NB4 (cell line): ENCODE data around the gene APEH.

ENCODE experiments used
- POLR2A ChIP-seq: IDR thresholded peaks from 2 replicates; pipeline ENCODE4 v1.6.1; 2011; ENCODE audit warnings: mild to moderate bottlenecking; ENCODE audit not compliant: insufficient read length; ENCODE audit errors: extremely low read depth
- TF ChIP-seq, protein P1 (sequence below): IDR thresholded peaks from 2 replicates; pipeline ENCODE4 v1.6.1; 2011; ENCODE audit warnings: low read depth, low read length
- TF ChIP-seq, protein P2 (sequence below): IDR thresholded peaks from one replicate; pipeline ENCODE4 v1.5.1; 2012; ENCODE audit warnings: low read depth, low read length

DNA sequence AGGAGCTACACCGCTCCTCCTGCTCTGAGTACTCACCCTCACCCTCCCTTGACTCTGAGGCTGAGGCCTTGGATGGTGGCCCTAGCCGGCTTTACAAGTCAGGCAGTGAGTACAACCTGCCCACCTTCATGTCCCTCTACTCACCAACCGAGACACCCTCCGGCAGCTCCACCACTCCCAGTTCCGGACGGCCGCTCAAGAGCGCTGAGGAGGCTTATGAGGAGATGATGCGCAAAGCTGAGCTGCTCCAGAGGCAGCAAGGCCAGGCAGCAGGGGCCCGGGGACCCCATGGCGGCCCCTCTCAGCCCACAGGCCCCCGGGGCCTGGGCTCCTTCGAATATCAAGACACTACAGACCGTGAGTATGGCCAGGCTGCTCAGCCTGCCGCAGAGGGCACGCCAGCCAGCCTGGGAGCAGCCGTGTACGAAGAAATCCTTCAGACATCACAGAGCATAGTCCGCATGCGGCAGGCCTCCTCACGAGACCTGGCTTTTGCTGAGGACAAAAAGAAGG is 21.2 kb upstream of the APEH start:
- TF ChIP-seq, protein P1, sequence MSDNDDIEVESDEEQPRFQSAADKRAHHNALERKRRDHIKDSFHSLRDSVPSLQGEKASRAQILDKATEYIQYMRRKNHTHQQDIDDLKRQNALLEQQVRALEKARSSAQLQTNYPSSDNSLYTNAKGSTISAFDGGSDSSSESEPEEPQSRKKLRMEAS, result no peak
- TF ChIP-seq, protein P2, sequence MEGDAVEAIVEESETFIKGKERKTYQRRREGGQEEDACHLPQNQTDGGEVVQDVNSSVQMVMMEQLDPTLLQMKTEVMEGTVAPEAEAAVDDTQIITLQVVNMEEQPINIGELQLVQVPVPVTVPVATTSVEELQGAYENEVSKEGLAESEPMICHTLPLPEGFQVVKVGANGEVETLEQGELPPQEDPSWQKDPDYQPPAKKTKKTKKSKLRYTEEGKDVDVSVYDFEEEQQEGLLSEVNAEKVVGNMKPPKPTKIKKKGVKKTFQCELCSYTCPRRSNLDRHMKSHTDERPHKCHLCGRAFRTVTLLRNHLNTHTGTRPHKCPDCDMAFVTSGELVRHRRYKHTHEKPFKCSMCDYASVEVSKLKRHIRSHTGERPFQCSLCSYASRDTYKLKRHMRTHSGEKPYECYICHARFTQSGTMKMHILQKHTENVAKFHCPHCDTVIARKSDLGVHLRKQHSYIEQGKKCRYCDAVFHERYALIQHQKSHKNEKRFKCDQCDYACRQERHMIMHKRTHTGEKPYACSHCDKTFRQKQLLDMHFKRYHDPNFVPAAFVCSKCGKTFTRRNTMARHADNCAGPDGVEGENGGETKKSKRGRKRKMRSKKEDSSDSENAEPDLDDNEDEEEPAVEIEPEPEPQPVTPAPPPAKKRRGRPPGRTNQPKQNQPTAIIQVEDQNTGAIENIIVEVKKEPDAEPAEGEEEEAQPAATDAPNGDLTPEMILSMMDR, result no peak
- no peak for TF ChIP-seq POLR2A
